Keratinocyte (primary cell): ENCODE data around the gene RBM39. TPM values are rescaled to one million over a fixed set of nuclear protein-coding genes. Genes with fewer than 3 reads are reported as not detected.

Experiments
- DNase-seq: peaks from one replicate; pipeline ENCODE4 v3.0.0-alpha.2; 2011; ENCODE audit warnings: low read depth, missing footprints, low spot score
- FAIRE-seq: peaks from 2 replicates; lab custom pipeline; 2011; peaks lifted over from hg19 to GRCh38; lab: Jason Lieb, UNC
- H2AFZ ChIP-seq: 2 replicates; pipeline ENCODE4 v1.6.0; 2012; ENCODE audit warnings: low read length, control low read depth, inconsistent platforms; ENCODE audit not compliant: control insufficient read depth
- H3K27ac ChIP-seq: 2 replicates; pipeline ENCODE4 v1.5.1; 2011; ENCODE audit warnings: low read length; ENCODE audit not compliant: control insufficient read depth, insufficient read depth
- H3K27me3 ChIP-seq: 3 replicates; pipeline ENCODE4 v1.6.0; 2011; ENCODE audit warnings: low read length; ENCODE audit not compliant: control insufficient read depth, insufficient read depth; ENCODE audit errors: extremely low read depth
- H3K36me3 ChIP-seq, 2 experiments: 2 replicates in 1 of 2; 3 replicates in 1 of 2; pipeline ENCODE4 v1.5.1; 2011; ENCODE audit warnings: low read length in 2 of 2, mild to moderate bottlenecking in 1 of 2; ENCODE audit not compliant: control insufficient read depth in 2 of 2, insufficient read depth in 2 of 2; ENCODE audit errors: extremely low read depth in 1 of 2
- H3K4me1 ChIP-seq: 3 replicates; pipeline ENCODE4 v1.5.1; 2011; ENCODE audit warnings: low read length; ENCODE audit not compliant: control insufficient read depth, insufficient read depth; ENCODE audit errors: extremely low read depth
- H3K4me2 ChIP-seq: 3 replicates; pipeline ENCODE4 v1.6.0; 2011; ENCODE audit warnings: low read depth, low read length; ENCODE audit not compliant: control insufficient read depth, insufficient read depth; ENCODE audit errors: extremely low read depth
- H3K4me3 ChIP-seq, 3 experiments: fragments of 200-600 bp in 1 of 3; sonication (generic) in 1 of 3; 2 replicates in 2 of 3; 3 replicates in 1 of 3; pipeline ENCODE4 v1.5.1; 2011 to 2016; ENCODE audit warnings: low read length in 3 of 3, mild to moderate bottlenecking in 3 of 3, control low read depth in 2 of 3, inconsistent platforms in 1 of 3, low read depth in 1 of 3, mixed read lengths in 1 of 3, mixed run types in 1 of 3, moderate library complexity in 1 of 3; ENCODE audit not compliant: control insufficient read depth in 2 of 3, insufficient read depth in 2 of 3; ENCODE audit errors: extremely low read depth in 1 of 3
- H3K79me2 ChIP-seq: 2 replicates; pipeline ENCODE4 v1.6.0; 2012; ENCODE audit warnings: low read length; ENCODE audit not compliant: control insufficient read depth, insufficient read depth
- H3K9ac ChIP-seq: 3 replicates; pipeline ENCODE4 v1.6.0; 2011; ENCODE audit warnings: low read length; ENCODE audit not compliant: control insufficient read depth, insufficient read depth; ENCODE audit errors: extremely low read depth
- H3K9me1 ChIP-seq: 3 replicates; pipeline ENCODE4 v1.6.0; 2011; ENCODE audit warnings: low read length; ENCODE audit not compliant: control insufficient read depth, insufficient read depth; ENCODE audit errors: extremely low read depth
- H3K9me3 ChIP-seq: 2 replicates; pipeline ENCODE4 v1.5.1; 2012; ENCODE audit warnings: low read depth, low read length; ENCODE audit not compliant: control insufficient read depth
- H4K20me1 ChIP-seq: 3 replicates; pipeline ENCODE4 v1.6.0; 2011; ENCODE audit warnings: low read length; ENCODE audit not compliant: control insufficient read depth, insufficient read depth; ENCODE audit errors: extremely low read depth
- CTCF ChIP-seq, 3 experiments: IDR thresholded peaks in 1 of 3; conservative IDR thresholded peaks in 1 of 3; optimal IDR thresholded peaks in 1 of 3; 2 replicates in 2 of 3; 3 replicates in 1 of 3; pipeline versions ENCODE3 to v1.5.1; 2011; ENCODE audit warnings: low read length in 3 of 3, mild to moderate bottlenecking in 3 of 3, moderate library complexity in 2 of 3, control low read depth in 1 of 3, inconsistent platforms in 1 of 3; ENCODE audit not compliant: insufficient read depth in 2 of 3; ENCODE audit errors: extremely low read depth in 1 of 3
- EZH2 ChIP-seq: IDR thresholded peaks from one replicate; pipeline ENCODE4 v1.6.1; 2012; ENCODE audit warnings: inconsistent platforms, mild to moderate bottlenecking, low read length, moderate library complexity
- dilution Hi-C: fragments of 300-500 bp; cut with MboI; formaldehyde crosslinking; loops from one replicate; pipeline ENCODE4 v1.7.0; 2020; ENCODE audit warnings: low sequenced_read_pairs; ENCODE audit not compliant: extremely low pct_ligation_motif_present
- polyA plus RNA-seq, 5 experiments: library from polyadenylated mRNA; depleted of rRNA in 3 of 5; stranded (reverse) in 3 of 5; stranded (forward) in 1 of 5; unstranded in 1 of 5; fragments of >200 nt; gene quantifications; 1 replicate in 1 of 5; 2 replicates in 3 of 5; 3 replicates in 1 of 5; pipeline versions ENCODE4 v1.2.1 to v1.2.3, GENCODE V29; 2011 to 2012; ENCODE audit warnings: missing spikeins in 2 of 5, low read depth in 1 of 5, low replicate concordance in 1 of 5

Gene RBM39
- polyA plus RNA-seq, 1 donor (not counting 4 experiments of a cell fraction or from before 2014, with no cell fraction given) = 146 TPM

DNA sequence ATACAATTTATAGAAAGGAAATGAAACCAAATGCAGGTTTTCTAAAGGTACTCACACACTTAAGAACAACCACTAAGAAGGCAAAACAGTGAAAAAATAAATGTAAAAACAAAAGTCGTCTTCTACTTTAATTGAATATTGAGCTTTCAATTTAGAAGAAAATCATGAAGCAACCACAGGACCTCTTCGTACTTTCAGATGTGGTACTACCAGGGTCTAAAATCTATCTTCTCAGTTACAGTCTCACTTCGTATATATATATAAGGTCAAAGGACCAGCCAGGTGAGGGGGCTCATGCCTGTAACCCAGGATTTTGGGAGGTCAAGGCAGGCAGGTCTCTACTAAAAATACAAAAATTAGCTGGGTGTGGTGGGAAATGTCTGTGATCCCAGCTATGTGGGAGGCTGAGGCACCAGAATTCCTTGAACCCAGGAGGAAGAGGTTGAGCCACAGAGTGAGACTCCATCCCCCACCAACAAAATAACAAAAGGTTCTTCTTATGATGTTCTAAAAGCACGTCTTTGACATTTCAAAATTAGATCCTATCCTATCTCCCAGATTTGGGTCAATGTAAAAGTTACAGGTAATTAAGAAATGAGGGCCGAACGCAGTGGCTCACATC is 30.4 kb downstream of the RBM39 start:
- Histone ChIP-seq H3K9me3 (no peaks in the 10 kb centered on the region), H3K4me3 (no peak overlapping the region), H3K4me2 (no peak overlapping the region), H3K79me2 (peaks cover 67% of the 10 kb centered on the region), H3K27ac (no peak overlapping the region), H3K4me1 (no peaks in the 10 kb centered on the region), H3K9ac (no peak overlapping the region), H3K9me1 (no peaks in the 10 kb centered on the region), H4K20me1 (peaks cover 5% of the 10 kb centered on the region), H3K27me3 (no peaks in the 10 kb centered on the region), H2AFZ (no peak overlapping the region), H3K36me3 (peaks cover 32 to 54% of the 10 kb centered on the region in 2 experiments)
- TF ChIP-seq EZH2 (no peak), CTCF (optimal IDR thresholded peaks at IDR 0.05 in 1 of 3, IDR thresholded peaks at IDR 0.05 in 1 of 3, conservative IDR thresholded peaks at IDR 0.05 in 1 of 3; ENCODE audit: extremely low read depth in 1 of 3, insufficient read depth in 2 of 3, low read length in 3 of 3) (no peak)
- dilution Hi-C loops = no loop called here
- DNase-seq (no peak), FAIRE-seq (no peak)

DNA sequence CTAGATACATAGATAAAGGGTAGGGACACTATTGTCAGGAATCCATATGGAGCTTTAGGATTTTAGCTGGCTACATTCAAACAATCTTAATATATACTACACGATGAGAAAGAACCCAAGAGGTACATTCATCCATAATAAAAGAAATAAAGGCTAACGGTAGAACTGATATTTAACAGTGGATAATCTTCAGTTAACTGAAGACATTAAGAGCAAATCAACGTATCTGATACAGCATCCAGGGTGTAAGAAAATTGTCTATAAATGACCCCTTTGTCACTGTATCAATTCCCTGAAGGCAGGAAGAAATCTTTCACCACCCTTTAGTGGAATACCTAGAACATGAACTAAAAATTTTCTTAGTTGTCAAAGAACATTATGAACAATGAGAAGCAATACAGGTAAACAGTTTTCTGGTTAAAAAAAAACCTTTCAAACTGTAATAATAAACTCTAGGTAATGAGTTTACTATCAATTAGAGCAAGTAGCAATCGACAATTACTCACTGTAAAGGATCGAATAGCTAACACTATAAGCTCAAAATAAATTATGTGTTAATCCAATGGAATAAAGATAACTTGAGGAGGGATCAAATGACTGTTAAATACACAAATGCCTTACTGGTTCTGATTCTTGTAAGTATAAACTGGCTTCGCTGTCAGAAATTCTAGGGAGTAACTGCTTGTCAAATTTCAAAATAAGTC is 31.0 kb downstream of the RBM39 start:
- no peak overlapping the region for H2AFZ ChIP-seq
- TF ChIP-seq EZH2 (no peak), CTCF (optimal IDR thresholded peaks at IDR 0.05 in 1 of 3, IDR thresholded peaks at IDR 0.05 in 1 of 3, conservative IDR thresholded peaks at IDR 0.05 in 1 of 3; ENCODE audit: extremely low read depth in 1 of 3, insufficient read depth in 2 of 3, low read length in 3 of 3) (no peak)
- peaks cover 29 to 53% of the 10 kb centered on the region in 2 experiments for H3K36me3 ChIP-seq
- H3K4me2 ChIP-seq = no peak overlapping the region
- H3K9me1 ChIP-seq = no peaks in the 10 kb centered on the region
- H3K9me3 ChIP-seq = no peaks in the 10 kb centered on the region
- dilution Hi-C loops = no loop called here
- H3K27ac ChIP-seq = no peak overlapping the region
- FAIRE-seq (no peak), DNase-seq (no peak)
- peaks cover 62% of the 10 kb centered on the region for H3K79me2 ChIP-seq
- H4K20me1 ChIP-seq = peaks cover 3% of the 10 kb centered on the region
- H3K27me3 ChIP-seq = no peaks in the 10 kb centered on the region
- H3K4me3 ChIP-seq = no peak overlapping the region
- H3K4me1 ChIP-seq = no peaks in the 10 kb centered on the region
- H3K9ac ChIP-seq = no peak overlapping the region
